Thymus (tissue), 2 donors: ENCODE measurements around the gene LY6G6D. TPM values are rescaled to one million over a fixed set of nuclear protein-coding genes. Genes with fewer than 3 reads are reported as not detected.

Experiments
- polyA plus RNA-seq: library from polyadenylated mRNA; stranded (reverse); fragments of 200-250 nt; gene quantifications from one replicate; pipeline ENCODE4 v1.2.3, GENCODE V29; 2013
- total RNA-seq: library from RNA; stranded (reverse); fragments of 120-200 nt; gene quantifications from one replicate; pipeline ENCODE4 v1.2.4, GENCODE V29; 2013
- donor health status: healthy.

The LY6G6D gene
- total and polyA plus RNA-seq, 2 donors = not detected

Other genes starting within 250 kb of the LY6G6D start
Only the 30 nearest of the 41 such genes appear.
- 8.9 TPM for gene LTA, start 143.1 kb upstream of the LY6G6D start, total RNA-seq
- 2.2 TPM for gene LTA, start 143.1 kb upstream of the LY6G6D start, polyA plus RNA-seq
- gene TNF, start 139.8 kb upstream of the LY6G6D start, total RNA-seq = 3.5 TPM
- 1.4 TPM for gene TNF, start 139.8 kb upstream of the LY6G6D start, polyA plus RNA-seq
- 337 TPM for gene LTB, start 132.9 kb upstream of the LY6G6D start, total RNA-seq
- gene LTB, start 132.9 kb upstream of the LY6G6D start, polyA plus RNA-seq = 128 TPM
- gene LST1, start 129.1 kb upstream of the LY6G6D start, total RNA-seq = 134 TPM
- 32.4 TPM for gene LST1, start 129.1 kb upstream of the LY6G6D start, polyA plus RNA-seq
- gene NCR3, start 122.3 kb upstream of the LY6G6D start, total RNA-seq = 2.7 TPM
- gene NCR3, start 122.3 kb upstream of the LY6G6D start, polyA plus RNA-seq = 2.4 TPM
- gene AIF1, start 100.1 kb upstream of the LY6G6D start, total RNA-seq = 558 TPM
- 198 TPM for gene AIF1, start 100.1 kb upstream of the LY6G6D start, polyA plus RNA-seq
- 35.3 TPM for gene PRRC2A, start 94.6 kb upstream of the LY6G6D start, total RNA-seq
- gene PRRC2A, start 94.6 kb upstream of the LY6G6D start, polyA plus RNA-seq = 148 TPM
- gene BAG6, start 62.7 kb upstream of the LY6G6D start, total RNA-seq = 101 TPM
- 271 TPM for gene BAG6, start 62.7 kb upstream of the LY6G6D start, polyA plus RNA-seq
- gene APOM, start 59.5 kb upstream of the LY6G6D start, total RNA-seq = 6.1 TPM
- gene APOM, start 59.5 kb upstream of the LY6G6D start, polyA plus RNA-seq = 9.1 TPM
- gene C6orf47, start 54.6 kb upstream of the LY6G6D start, total RNA-seq = 19.1 TPM
- 16.7 TPM for gene C6orf47, start 54.6 kb upstream of the LY6G6D start, polyA plus RNA-seq
- gene GPANK1, start 50.4 kb upstream of the LY6G6D start, total RNA-seq = 25.2 TPM
- gene GPANK1, start 50.4 kb upstream of the LY6G6D start, polyA plus RNA-seq = 13.8 TPM
- 169 TPM for gene CSNK2B, start 49.3 kb upstream of the LY6G6D start, total RNA-seq
- gene CSNK2B, start 49.3 kb upstream of the LY6G6D start, polyA plus RNA-seq = 169 TPM
- 2.3 TPM for gene LY6G5B, start 45.4 kb upstream of the LY6G6D start, total RNA-seq
- 6.5 TPM for gene LY6G5B, start 45.4 kb upstream of the LY6G6D start, polyA plus RNA-seq
- 0.90 TPM for gene LY6G5C, start 34.3 kb upstream of the LY6G6D start, total RNA-seq
- gene LY6G5C, start 34.3 kb upstream of the LY6G6D start, polyA plus RNA-seq = 9.1 TPM
- gene ABHD16A, start 12.0 kb upstream of the LY6G6D start, total RNA-seq = 50.0 TPM
- gene ABHD16A, start 12.0 kb upstream of the LY6G6D start, polyA plus RNA-seq = 51.3 TPM
- gene LY6G6F, start 8.5 kb upstream of the LY6G6D start, total RNA-seq = 0.05 TPM
- not detected for gene LY6G6F, start 8.5 kb upstream of the LY6G6D start, polyA plus RNA-seq
- not detected for gene LY6G6C, start 6.4 kb downstream of the LY6G6D start, total RNA-seq
- gene LY6G6C, start 6.4 kb downstream of the LY6G6D start, polyA plus RNA-seq = 7.0 TPM
- gene MPIG6B, start 8.0 kb downstream of the LY6G6D start, total RNA-seq = 0.14 TPM
- 0.32 TPM for gene MPIG6B, start 8.0 kb downstream of the LY6G6D start, polyA plus RNA-seq
- gene DDAH2, start 14.0 kb downstream of the LY6G6D start, total RNA-seq = 49.6 TPM
- gene DDAH2, start 14.0 kb downstream of the LY6G6D start, polyA plus RNA-seq = 105 TPM
- gene CLIC1, start 21.2 kb downstream of the LY6G6D start, total RNA-seq = 431 TPM
- gene CLIC1, start 21.2 kb downstream of the LY6G6D start, polyA plus RNA-seq = 337 TPM
- 8.4 TPM for gene MSH5, start 24.7 kb downstream of the LY6G6D start, total RNA-seq
- gene MSH5, start 24.7 kb downstream of the LY6G6D start, polyA plus RNA-seq = 15.2 TPM
- gene SAPCD1, start 47.3 kb downstream of the LY6G6D start, total RNA-seq = 1.2 TPM
- gene SAPCD1, start 47.3 kb downstream of the LY6G6D start, polyA plus RNA-seq = 9.7 TPM
- 0.76 TPM for gene VWA7, start 62.0 kb downstream of the LY6G6D start, total RNA-seq
- gene VWA7, start 62.0 kb downstream of the LY6G6D start, polyA plus RNA-seq = 0.66 TPM
- gene VARS1, start 80.4 kb downstream of the LY6G6D start, total RNA-seq = 16.6 TPM
- gene VARS1, start 80.4 kb downstream of the LY6G6D start, polyA plus RNA-seq = 25.2 TPM
- gene LSM2, start 91.6 kb downstream of the LY6G6D start, total RNA-seq = 71.8 TPM
- gene LSM2, start 91.6 kb downstream of the LY6G6D start, polyA plus RNA-seq = 76.8 TPM
- gene HSPA1L, start 99.9 kb downstream of the LY6G6D start, total RNA-seq = 1.2 TPM
- 2.4 TPM for gene HSPA1L, start 99.9 kb downstream of the LY6G6D start, polyA plus RNA-seq
- 73.8 TPM for gene HSPA1A, start 100.2 kb downstream of the LY6G6D start, total RNA-seq
- 68.8 TPM for gene HSPA1A, start 100.2 kb downstream of the LY6G6D start, polyA plus RNA-seq
- gene HSPA1B, start 112.4 kb downstream of the LY6G6D start, total RNA-seq = 110 TPM
- gene HSPA1B, start 112.4 kb downstream of the LY6G6D start, polyA plus RNA-seq = 46.8 TPM
- gene NEU1, start 147.5 kb downstream of the LY6G6D start, total RNA-seq = 20.8 TPM
- 21.9 TPM for gene NEU1, start 147.5 kb downstream of the LY6G6D start, polyA plus RNA-seq
- 0.42 TPM for gene SLC44A4, start 163.6 kb downstream of the LY6G6D start, total RNA-seq
- 1.7 TPM for gene SLC44A4, start 163.6 kb downstream of the LY6G6D start, polyA plus RNA-seq